Activated T-helper 1 cell treated with anti-CD3 and anti-CD28 coated beads, Interleukin-12 subunit alpha, Interleukin-12 subunit beta, Interleukin-2, Interleukin-4 antibody, amounts not matched to agents 30 ng/mL and 10 ng/mL and 1 ng/mL, durations not matched to agents 14 hours and 24 hours and 36 hours (primary cell): Measurements from ENCODE around the gene ACP1. TPM values are rescaled to one million over a fixed set of nuclear protein-coding genes. Genes with fewer than 3 reads are reported as not detected.
A peak's percentile ranks its signal among the peaks of the same experiment; 100 is the strongest.

ENCODE experiments used
- DNase-seq: peaks from one replicate; pipeline ENCODE4 v3.0.0; 2021; ENCODE audit warnings: low spot score
- H3K27ac Mint-ChIP-seq: one replicate; pipeline ENCODE4 v1.8.0; 2021; ENCODE audit warnings: mild to moderate bottlenecking, mixed read lengths
- H3K27me3 Mint-ChIP-seq: one replicate; pipeline ENCODE4 v1.8.0; 2022; ENCODE audit warnings: mild to moderate bottlenecking, moderate library complexity, mixed read lengths; ENCODE audit not compliant: insufficient read depth
- H3K36me3 Mint-ChIP-seq: one replicate; pipeline ENCODE4 v1.8.0; 2021; ENCODE audit warnings: low read depth, mixed read lengths
- H3K4me1 Mint-ChIP-seq: one replicate; pipeline ENCODE4 v1.8.0; 2021; ENCODE audit warnings: low read depth, mixed read lengths
- H3K4me3 Mint-ChIP-seq: one replicate; pipeline ENCODE4 v1.8.0; 2021; ENCODE audit warnings: mild to moderate bottlenecking, moderate library complexity, mixed read lengths
- H3K9me3 Mint-ChIP-seq: one replicate; pipeline ENCODE4 v1.8.0; 2021; ENCODE audit warnings: mixed read lengths
- intact Hi-C: fragments of 100-400 bp; cut with micrococcal nuclease; formaldehyde crosslinking; loops from one replicate; pipeline ENCODE4 v1.15.1; 2024
- total RNA-seq: library from RNA; stranded (reverse); gene quantifications from 2 replicates; pipeline ENCODE4 v1.2.3, GENCODE V29; 2022

Gene ACP1
- total RNA-seq, 1 donor from 2014 or later = 124 TPM

GRCh38 chr2:259789-260331, 4.9 kb upstream of the ACP1 start:
- peaks cover 7% of the 10 kb centered on the region for H3K36me3 Mint-ChIP-seq
- intact Hi-C loops = no loop called here
- no peak for DNase-seq
- H3K9me3 Mint-ChIP-seq = peaks cover 14% of the 10 kb centered on the region
- H3K27ac Mint-ChIP-seq = no peak overlapping the region
- H3K4me3 Mint-ChIP-seq = no peak overlapping the region
- H3K27me3 Mint-ChIP-seq = no peaks in the 10 kb centered on the region
- peaks cover 2% of the 10 kb centered on the region for H3K4me1 Mint-ChIP-seq

GRCh38 chr2:260507-261161, 4.1 kb upstream of the ACP1 start:
- DNase-seq = no peak
- Mint-ChIP-seq H3K9me3 (peaks cover 14% of the 10 kb centered on the region), H3K27ac (no peak overlapping the region), H3K4me3 (no peak overlapping the region), H3K4me1 (peaks cover 10% of the 10 kb centered on the region), H3K36me3 (peaks cover 7% of the 10 kb centered on the region), H3K27me3 (no peaks in the 10 kb centered on the region)
- intact Hi-C loops = no loop called here

GRCh38 chr2:262117-262516, 2.6 kb upstream of the ACP1 start:
- Mint-ChIP-seq H3K27me3 (no peaks in the 10 kb centered on the region), H3K36me3 (peaks cover 11% of the 10 kb centered on the region), H3K4me3 (peak overlapping the region; percentile 58), H3K4me1 (peaks cover 24% of the 10 kb centered on the region), H3K27ac (no peak overlapping the region), H3K9me3 (peaks cover 14% of the 10 kb centered on the region)
- intact Hi-C loops = no loop called here
- DNase-seq = no peak

- Mint-ChIP-seq H3K9me3 (peaks cover 10% of the 10 kb centered on the region), H3K27me3 (no peaks in the 10 kb centered on the region), H3K4me1 (peaks cover 34% of the 10 kb centered on the region), H3K27ac (peak overlapping the region; percentile 29), H3K4me3 (peak overlapping the region; percentile 68), H3K36me3 (peaks cover 18% of the 10 kb centered on the region)
- DNase-seq = no peak
- intact Hi-C loops = no loop called here
Measured at GRCh38 chr2:263022-263738, 1.6 kb upstream of the ACP1 start.

GRCh38 chr2:263774-264492, 814 bp upstream of the ACP1 start, which contains the start of gene SH3YL1:
TSS of gene SH3YL1 (minus strand) at chr2:264032. CDS start at chr2:263984, 48 bp downstream.
- peak within 1 kb of the TSS; percentile 94 for H3K4me3 Mint-ChIP-seq
- H3K36me3 Mint-ChIP-seq = peaks cover 16% of the 10 kb centered on the region
- peak; percentile 38 for DNase-seq
- H3K4me1 Mint-ChIP-seq = peaks cover 40% of the 10 kb centered on the region
- no peaks in the 10 kb centered on the region for H3K27me3 Mint-ChIP-seq
- peak within 1 kb of the TSS; percentile 94 for H3K27ac Mint-ChIP-seq
- intact Hi-C loops = loop anchor here (1.0 to 2.0 kb wide), 4 partner anchors 17 to 413 kb away; partner anchors contain the start of gene TMEM18
- peaks cover 2% of the 10 kb centered on the region for H3K9me3 Mint-ChIP-seq

- Mint-ChIP-seq H3K4me3 (no peak overlapping the region), H3K27me3 (no peaks in the 10 kb centered on the region), H3K9me3 (no peaks in the 10 kb centered on the region), H3K27ac (no peak overlapping the region), H3K36me3 (peaks cover 19% of the 10 kb centered on the region), H3K4me1 (peaks cover 59% of the 10 kb centered on the region)
- no peak for DNase-seq
- intact Hi-C loops = loop anchor here (5.0 kb wide), 1 partner anchor 164 kb away; no protein-coding TSS in a partner anchor
Measured at GRCh38 chr2:268323-268722, 3.6 kb downstream of the ACP1 start.

DNA sequence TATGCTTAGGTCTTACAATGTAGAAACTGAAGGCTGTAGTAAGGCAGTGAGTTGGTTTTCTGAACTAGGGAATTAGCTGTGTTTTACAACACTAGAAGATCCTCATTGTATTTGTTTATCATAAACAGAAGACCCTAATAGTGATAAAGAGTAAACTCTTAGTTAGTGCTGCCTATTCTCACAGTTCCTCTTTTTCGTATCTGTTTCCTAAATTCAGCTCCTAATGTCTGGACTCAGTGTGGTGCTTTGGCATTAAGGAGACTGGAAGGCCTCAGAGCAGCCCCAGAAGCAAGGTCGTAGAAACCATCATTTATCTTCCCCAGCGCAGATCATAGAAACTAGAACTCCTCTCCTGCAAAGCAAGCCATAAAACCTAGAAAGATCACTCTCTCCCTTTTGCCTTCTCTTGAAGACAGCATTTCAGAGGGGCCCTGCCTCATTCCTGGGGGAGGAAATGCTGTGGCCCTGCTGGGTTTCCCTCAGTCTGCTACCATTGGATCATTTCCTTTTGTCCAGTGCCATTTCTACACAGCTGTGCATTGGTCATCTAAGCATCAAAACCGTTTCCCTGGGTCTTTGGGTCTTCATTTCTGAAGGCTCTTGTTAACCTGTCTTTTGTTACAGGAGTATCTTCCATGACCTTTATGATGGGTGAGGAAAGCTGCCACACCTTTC, 4.7 kb downstream of the ACP1 start:
- Mint-ChIP-seq H3K27me3 (no peaks in the 10 kb centered on the region), H3K27ac (no peak overlapping the region), H3K4me1 (peaks cover 59% of the 10 kb centered on the region), H3K4me3 (no peak overlapping the region), H3K36me3 (peaks cover 20% of the 10 kb centered on the region), H3K9me3 (no peaks in the 10 kb centered on the region)
- DNase-seq = no peak
- intact Hi-C loops = loop anchor here (5.0 kb wide), 1 partner anchor 163 kb away; no protein-coding TSS in a partner anchor

GRCh38 chr2:270861-271260, 6.1 kb downstream of the ACP1 start:
- intact Hi-C loops = no loop called here
- no peak for DNase-seq
- H3K9me3 Mint-ChIP-seq = no peaks in the 10 kb centered on the region
- peaks cover 25% of the 10 kb centered on the region for H3K36me3 Mint-ChIP-seq
- no peaks in the 10 kb centered on the region for H3K27me3 Mint-ChIP-seq
- no peak overlapping the region for H3K27ac Mint-ChIP-seq
- peaks cover 47% of the 10 kb centered on the region for H3K4me1 Mint-ChIP-seq
- no peak overlapping the region for H3K4me3 Mint-ChIP-seq

DNA sequence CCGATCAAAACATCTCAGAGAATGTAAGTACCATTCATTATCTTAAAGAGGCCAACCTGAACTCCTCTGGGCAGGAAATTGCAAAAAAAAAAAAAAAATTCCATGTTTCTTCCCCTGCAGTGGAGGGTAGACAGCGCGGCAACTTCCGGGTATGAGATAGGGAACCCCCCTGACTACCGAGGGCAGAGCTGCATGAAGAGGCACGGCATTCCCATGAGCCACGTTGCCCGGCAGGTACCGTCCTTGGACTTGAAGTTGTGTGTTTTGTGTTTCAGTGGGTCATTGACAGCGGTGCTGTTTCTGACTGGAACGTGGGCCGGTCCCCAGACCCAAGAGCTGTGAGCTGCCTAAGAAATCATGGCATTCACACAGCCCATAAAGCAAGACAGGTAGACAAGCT, 7.2 kb downstream of the ACP1 start:
- H3K9me3 Mint-ChIP-seq = no peaks in the 10 kb centered on the region
- H3K36me3 Mint-ChIP-seq = peaks cover 31% of the 10 kb centered on the region
- DNase-seq = no peak
- peaks cover 37% of the 10 kb centered on the region for H3K4me1 Mint-ChIP-seq
- intact Hi-C loops = no loop called here
- no peaks in the 10 kb centered on the region for H3K27me3 Mint-ChIP-seq
- H3K4me3 Mint-ChIP-seq = no peak overlapping the region
- no peak overlapping the region for H3K27ac Mint-ChIP-seq

DNA sequence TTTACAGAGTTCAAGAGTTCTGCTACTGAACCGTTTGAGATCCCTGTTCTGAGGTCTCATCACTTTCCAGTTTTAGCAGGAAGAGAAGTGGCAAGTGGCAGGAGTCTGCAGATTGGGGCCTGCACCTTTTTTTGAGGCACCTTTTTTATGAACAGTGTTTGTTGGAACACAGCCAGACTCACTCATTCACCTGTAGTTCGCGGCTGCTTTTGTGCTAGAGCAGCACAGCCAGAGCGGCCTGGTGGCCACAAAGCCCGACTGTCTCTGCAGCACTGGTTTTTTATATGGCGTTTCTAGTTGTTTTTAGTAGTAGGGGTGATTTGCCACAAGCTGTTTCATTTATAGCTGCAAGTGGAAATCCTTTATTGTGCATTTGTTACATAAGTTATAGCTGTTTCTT, 8.6 kb downstream of the ACP1 start:
- no peak overlapping the region for H3K4me3 Mint-ChIP-seq
- H3K36me3 Mint-ChIP-seq = peaks cover 33% of the 10 kb centered on the region
- no peaks in the 10 kb centered on the region for H3K27me3 Mint-ChIP-seq
- no peaks in the 10 kb centered on the region for H3K9me3 Mint-ChIP-seq
- H3K27ac Mint-ChIP-seq = no peak overlapping the region
- intact Hi-C loops = no loop called here
- H3K4me1 Mint-ChIP-seq = peaks cover 24% of the 10 kb centered on the region
- DNase-seq = no peak

DNA sequence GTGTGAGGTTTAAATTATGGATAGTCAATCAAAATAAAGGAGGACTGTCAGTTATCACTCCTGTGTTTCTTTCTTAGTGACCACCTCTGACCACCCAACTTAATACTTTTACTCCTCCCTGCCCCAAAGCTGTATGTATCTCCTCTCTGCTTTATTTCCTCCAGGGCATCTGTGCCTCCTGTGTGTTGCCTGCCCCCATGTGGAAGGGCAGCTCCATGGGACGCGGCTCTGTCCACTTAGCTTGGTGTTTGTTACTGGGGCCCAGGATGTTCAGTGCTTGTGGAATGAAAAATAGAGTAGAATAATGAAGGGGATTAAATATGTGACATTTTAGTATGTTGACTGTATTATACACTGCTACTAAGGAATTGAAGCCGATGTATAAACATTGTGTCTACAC, 9.8 kb downstream of the ACP1 start:
- Mint-ChIP-seq H3K9me3 (no peaks in the 10 kb centered on the region), H3K27ac (no peak overlapping the region), H3K4me1 (peaks cover 16% of the 10 kb centered on the region), H3K4me3 (no peak overlapping the region), H3K27me3 (no peaks in the 10 kb centered on the region), H3K36me3 (peaks cover 38% of the 10 kb centered on the region)
- no peak for DNase-seq
- intact Hi-C loops = no loop called here

GRCh38 chr2:275466-275865, 10.7 kb downstream of the ACP1 start:
- Mint-ChIP-seq H3K27me3 (no peaks in the 10 kb centered on the region), H3K4me3 (no peak overlapping the region), H3K4me1 (peaks cover 10% of the 10 kb centered on the region), H3K9me3 (no peaks in the 10 kb centered on the region), H3K27ac (no peak overlapping the region), H3K36me3 (peaks cover 42% of the 10 kb centered on the region)
- intact Hi-C loops = no loop called here
- DNase-seq = no peak
